C4-2B (cell line): Measurements from ENCODE around the gene IQCB1.

ENCODE experiments used
- CTCF ChIP-seq: fragments of 450-650 bp; conservative IDR thresholded peaks from 2 replicates; pipeline ENCODE4 v1.5.1; 2017; ENCODE audit warnings: mild to moderate bottlenecking
- ZFX ChIP-seq: fragments of 450-650 bp; IDR thresholded peaks from 2 replicates; pipeline ENCODE4 v1.6.1; 2017

DNA sequence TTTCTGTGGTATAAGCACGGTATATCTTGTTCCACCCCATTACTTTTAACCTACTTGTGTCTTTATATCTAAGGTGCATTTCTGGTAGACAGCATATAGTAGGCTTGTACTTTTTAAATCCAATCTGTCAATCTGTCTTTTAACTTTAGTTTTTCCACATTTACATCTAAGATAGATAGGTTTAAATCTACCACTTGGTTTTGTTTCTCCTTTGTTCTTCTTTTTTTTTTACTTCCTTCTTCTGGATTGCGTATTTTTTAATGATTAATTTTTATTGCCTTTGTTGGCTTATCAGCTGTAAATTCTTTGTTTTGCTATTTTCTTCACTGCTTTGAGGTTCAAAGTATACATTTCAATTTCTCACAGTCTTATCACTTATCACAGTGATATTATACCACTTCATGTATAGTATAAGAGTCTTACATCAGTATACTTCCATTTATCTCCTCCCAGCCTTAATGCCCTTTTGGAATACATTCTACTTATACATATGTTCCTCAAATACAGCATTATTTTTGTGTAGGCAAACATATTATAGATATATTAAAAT, 31.0 kb downstream of the IQCB1 start:
- no peak for TF ChIP-seq CTCF
- TF ChIP-seq ZFX = no peak
